Measurements from ENCODE around the gene GNAT1. TPM values are rescaled to one million over a fixed set of nuclear protein-coding genes. Genes with fewer than 3 reads are reported as not detected.

Gene GNAT1
- total and polyA plus RNA-seq, 2 donors (not counting 1 experiment from before 2014, with no cell fraction given) = not detected

GRCh38 chr3:50192124-50192523, 714 bp downstream of the GNAT1 start:
- POLR2A ChIA-PET = no interaction called here

More at GRCh38 chr3:50192124-50192523, 714 bp downstream of the GNAT1 start:
- intact Hi-C loops (cut with micrococcal nuclease) = loop anchor here (1.0 to 2.0 kb wide), 3 partner anchors 34 to 71 kb away; partner anchors contain the start of gene SEMA3F
- Histone ChIP-seq H2AFZ (ENCODE audit: insufficient read depth, low read depth, low read length, poor library complexity, severe bottlenecking) (no peak overlapping the region), H3K4me2 (replicated peaks; ENCODE audit: low read depth, low read length, poor library complexity, severe bottlenecking) (no peak overlapping the region), H3K4me3 (ENCODE audit: control extremely low read depth in 1 of 5, extremely low read depth in 1 of 5, insufficient read depth in 1 of 5, low read depth in 2 of 5, low read length in 4 of 5) (no peak overlapping the region), H3K4me1 (ENCODE audit: control insufficient read depth in 2 of 2, insufficient read depth in 2 of 2, low read length in 2 of 2) (peaks cover 17 to 23% of the 10 kb centered on the region in 2 donors), H3K27me3 (replicated peaks in 1 of 4; ENCODE audit: control extremely low read depth in 1 of 4, control insufficient read depth in 3 of 4, insufficient read depth in 4 of 4, low read length in 3 of 4) (peaks cover 0 to 46% (median 11%) of the 10 kb centered on the region in 4 experiments), H3K9me3 (ENCODE audit: control extremely low read depth in 1 of 3, control insufficient read depth in 2 of 3, insufficient read depth in 1 of 3, low read length in 2 of 3) (peaks cover 0 to 13% (median 0%) of the 10 kb centered on the region in 3 donors), H4K20me1 (ENCODE audit: control insufficient read depth, insufficient read depth, low read length, poor library complexity, severe bottlenecking) (no peaks in the 10 kb centered on the region), H3K79me2 (ENCODE audit: control insufficient read depth, insufficient read depth, low read length) (no peaks in the 10 kb centered on the region), H3K9ac (ENCODE audit: low read length) (no peak overlapping the region), H3K36me3 (replicated peaks in 1 of 2; ENCODE audit: control extremely low read depth in 1 of 2, control insufficient read depth in 1 of 2, extremely low read depth in 1 of 2, insufficient read depth in 2 of 2, low read length in 1 of 2) (no peaks in the 10 kb centered on the region), H3K27ac (ENCODE audit: low read length in 2 of 2) (no peak overlapping the region)
- Mint-ChIP-seq H3K4me3 (no peak overlapping the region), H3K4me1 (peaks cover 11% of the 10 kb centered on the region), H3K9me3 (ENCODE audit: insufficient read depth) (no peaks in the 10 kb centered on the region), H3K27me3 (peaks cover 18% of the 10 kb centered on the region), H3K27ac (no peak overlapping the region)
- 90% methylated on average over 8 of the region's 8 CpGs for WGBS (ENCODE audit: insufficient coverage)
- DNase-seq (no peak), ATAC-seq (ENCODE audit: low read depth) (no peak)
- CTCF ChIA-PET = interaction anchor here (0.6 to 7.1 kb wide), 16 partner anchors 10 to 652 kb away, joined by 3 to 214 read pairs (median 4); partner anchors contain the start of gene SEMA3B
- no peak for TF ChIP-seq EZH2 (IDR thresholded peaks at IDR 0.05; ENCODE audit: borderline replicate concordance, insufficient read depth, low read depth, low read length, poor library complexity, severe bottlenecking)
- TF ChIP-seq CTCF (IDR thresholded peaks at IDR 0.05) = no peak
